GM13977 (cell line): Measurements from ENCODE around the gene AACS.
A peak's percentile ranks its signal among the peaks of the same experiment; 100 is the strongest.

Experiments used
- DNase-seq: peaks from one replicate; pipeline ENCODE4 v3.0.0; 2012; ENCODE audit warnings: low spot score
- CTCF ChIP-seq: IDR thresholded peaks from 2 replicates; pipeline ENCODE4 v1.5.1; 2012; ENCODE audit warnings: mild to moderate bottlenecking, control low read depth; ENCODE audit not compliant: insufficient read depth; ENCODE audit errors: extremely low read depth, missing control alignments
- in situ Hi-C: fragments of 300-500 bp; cut with MboI; formaldehyde crosslinking; loops from one replicate; pipeline ENCODE4 v1.12.0; 2022; ENCODE audit warnings: low sequenced_read_pairs, low pct_unique_long_range_greater_than_20kb, mixed read lengths, inconsistent platforms; ENCODE audit not compliant: unreplicated experiment

The AACS gene

DNA sequence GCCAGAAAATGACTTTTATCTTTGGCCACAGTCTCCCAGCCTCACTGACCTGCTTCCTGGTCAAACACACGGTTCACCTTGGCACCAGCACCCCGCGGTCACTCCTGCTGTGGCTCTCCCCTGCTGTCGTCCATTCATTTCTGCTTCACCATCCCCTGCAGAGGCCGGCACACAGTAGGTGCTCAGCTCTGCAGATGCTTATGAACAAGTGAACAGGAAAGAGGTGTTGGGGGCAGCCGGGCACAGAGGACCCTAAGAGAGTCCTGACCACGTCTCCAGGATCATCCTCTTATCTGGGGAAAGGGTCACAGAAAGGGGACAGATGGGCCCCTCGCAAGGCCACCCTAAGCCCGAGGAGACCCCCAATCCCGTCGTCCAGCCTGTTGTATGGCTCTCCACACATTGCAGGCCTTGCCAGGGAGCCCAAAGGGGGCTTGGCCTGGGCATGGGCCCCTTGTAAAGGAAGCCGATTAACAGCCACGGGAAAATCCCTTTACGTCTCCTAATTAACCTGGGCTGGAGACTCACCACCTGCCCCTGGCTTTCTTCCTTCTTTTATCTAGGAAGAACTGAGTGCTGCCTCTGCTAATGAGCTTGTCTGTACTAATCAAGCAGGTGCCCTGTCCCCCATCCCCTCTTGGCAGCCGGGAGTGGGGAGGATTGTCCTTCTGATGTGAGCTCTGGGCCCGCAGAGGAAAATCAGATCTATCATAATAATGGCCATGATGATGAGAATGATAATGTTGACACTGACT, 119.2 kb downstream of the AACS start:
- in situ Hi-C loops: no loop called here
- no peak for TF ChIP-seq CTCF
- no peak for DNase-seq

GRCh38 chr12:125185311-125185739, 120.1 kb downstream of the AACS start:
- in situ Hi-C loops: no loop called here
- no peak for TF ChIP-seq CTCF
- DNase-seq: no peak

GRCh38 chr12:125185740-125186470, 120.7 kb downstream of the AACS start, which contains the start of gene TMEM132B:
Gene TMEM132B (plus strand): TSS chr12:125186386.
- in situ Hi-C loops: no loop called here
- DNase-seq: peak; percentile 80
- peak; percentile 20 for TF ChIP-seq CTCF

GRCh38 chr12:125186471-125187147, 121.4 kb downstream of the AACS start:
- DNase-seq: peak; percentile 51
- no peak for TF ChIP-seq CTCF
- in situ Hi-C loops: no loop called here

DNA sequence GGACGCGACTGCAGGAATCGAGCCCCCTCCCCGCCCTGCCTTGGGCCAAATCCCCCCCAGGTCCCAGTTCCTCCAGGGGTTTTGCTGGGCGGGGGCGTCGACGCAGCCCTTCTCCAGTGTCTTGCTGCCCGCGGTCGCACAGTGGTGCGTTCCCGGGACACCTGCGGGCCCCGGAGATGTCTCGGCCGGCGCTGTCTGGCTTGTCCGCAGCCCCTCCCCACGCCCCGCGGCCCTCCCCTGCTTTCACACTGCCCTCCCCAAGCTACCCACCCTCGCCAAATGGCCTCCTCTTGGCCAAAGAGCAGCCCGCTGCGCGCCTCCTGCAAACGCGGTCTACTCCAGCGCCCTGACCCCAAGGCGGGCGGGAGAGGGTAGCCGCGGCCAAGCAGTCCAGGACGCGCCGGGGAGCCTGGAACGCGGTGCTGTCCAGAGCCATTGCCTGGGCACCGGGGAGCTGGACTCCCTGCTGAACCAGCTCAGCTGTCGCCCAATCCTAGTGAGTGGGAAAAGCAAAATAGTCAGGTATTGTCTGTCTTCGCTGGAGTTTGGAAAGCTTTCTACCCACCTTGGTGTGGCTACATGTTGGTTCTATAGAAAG, 122.0 kb downstream of the AACS start:
- in situ Hi-C loops: no loop called here
- no peak for DNase-seq
- TF ChIP-seq CTCF: no peak
